CD14-positive monocyte (primary cell): ENCODE data around the gene ZFP36. TPM values are rescaled to one million over a fixed set of nuclear protein-coding genes. Genes with fewer than 3 reads are reported as not detected.
A peak's percentile ranks its signal among the peaks of the same experiment; 100 is the strongest.

Experiments
- DNase-seq, 3 donors: peaks; one replicate each; pipeline ENCODE4 v3.0.0-alpha.2; 2011 to 2022
- H2AFZ ChIP-seq: 2 replicates; pipeline ENCODE4 v1.6.0; 2012; ENCODE audit warnings: mild to moderate bottlenecking, low read depth, low read length, inconsistent platforms; ENCODE audit not compliant: insufficient read depth, poor library complexity, severe bottlenecking
- H3K27ac ChIP-seq, 2 donors: 1 replicate in 1 of 2; 2 replicates in 1 of 2; pipeline ENCODE4 v1.5.1; 2012 to 2013; ENCODE audit warnings: low read length in 2 of 2, control low read depth in 1 of 2, inconsistent platforms in 1 of 2, low read depth in 1 of 2, mild to moderate bottlenecking in 1 of 2
- H3K27me3 ChIP-seq, 2 donors: one replicate each; pipeline versions ENCODE4 v1.6.0 to v1.6.1; 2011 to 2013; ENCODE audit warnings: low read length in 2 of 2; ENCODE audit not compliant: control insufficient read depth in 2 of 2, insufficient read depth in 2 of 2
- H3K36me3 ChIP-seq, 2 donors: replicated peaks in 1 of 2; 1 replicate in 1 of 2; 2 replicates in 1 of 2; pipeline versions ENCODE4 v1.5.1 to v1.6.1; 2012 to 2013; ENCODE audit warnings: low read length in 2 of 2, control low read depth in 1 of 2, inconsistent platforms in 1 of 2, mild to moderate bottlenecking in 1 of 2; ENCODE audit not compliant: insufficient read depth in 2 of 2, control insufficient read depth in 1 of 2
- H3K4me1 ChIP-seq, 2 donors: 1 replicate in 1 of 2; 2 replicates in 1 of 2; pipeline versions ENCODE4 v1.5.1 to v1.6.1; 2012 to 2013; ENCODE audit warnings: low read length in 2 of 2, control low read depth in 1 of 2, inconsistent platforms in 1 of 2, mild to moderate bottlenecking in 1 of 2, moderate library complexity in 1 of 2; ENCODE audit not compliant: insufficient read depth in 2 of 2, control insufficient read depth in 1 of 2
- H3K4me2 ChIP-seq: replicated peaks from 2 replicates; pipeline ENCODE3; 2012; ENCODE audit warnings: low read length, moderate library complexity, mild to moderate bottlenecking; ENCODE audit not compliant: poor library complexity, severe bottlenecking; ENCODE audit errors: extremely low read depth
- H3K4me3 ChIP-seq, 3 experiments: fragments of 200-600 bp in 1 of 3; sonication (generic) in 1 of 3; replicated peaks in 1 of 3; 1 replicate in 2 of 3; 2 replicates in 1 of 3; pipeline ENCODE4 v1.5.1; 2011 to 2013; ENCODE audit warnings: low read length in 3 of 3, mild to moderate bottlenecking in 3 of 3, control low read depth in 2 of 3, low read depth in 2 of 3, inconsistent platforms in 1 of 3, moderate library complexity in 1 of 3
- H3K79me2 ChIP-seq: 2 replicates; pipeline ENCODE4 v1.6.0; 2012; ENCODE audit warnings: mild to moderate bottlenecking, control low read depth, inconsistent platforms, low read length, moderate library complexity; ENCODE audit not compliant: insufficient read depth
- H3K9ac ChIP-seq: 2 replicates; pipeline ENCODE4 v1.6.0; 2017; ENCODE audit warnings: low read length, mild to moderate bottlenecking; ENCODE audit not compliant: insufficient read depth, poor library complexity, severe bottlenecking
- H3K9me3 ChIP-seq, 2 donors: replicated peaks in 1 of 2; 1 replicate in 1 of 2; 2 replicates in 1 of 2; pipeline versions ENCODE4 v1.5.1 to v1.6.1; 2012 to 2013; ENCODE audit warnings: low read length in 2 of 2, control low read depth in 1 of 2; ENCODE audit not compliant: control insufficient read depth in 1 of 2, insufficient read depth in 1 of 2
- H4K20me1 ChIP-seq: 2 replicates; pipeline ENCODE4 v1.6.0; 2012; ENCODE audit warnings: mild to moderate bottlenecking, low read length, control low read depth, moderate library complexity; ENCODE audit not compliant: insufficient read depth
- H3K27ac Mint-ChIP-seq, 7 donors: one replicate each; pipeline ENCODE4 v1.8.0; 2020; ENCODE audit warnings: mild to moderate bottlenecking in 7 of 7, mixed read lengths in 7 of 7, moderate library complexity in 6 of 7, inconsistent platforms in 2 of 7
- H3K27me3 Mint-ChIP-seq, 3 donors: one replicate each; pipeline ENCODE4 v1.8.0; 2021 to 2022; ENCODE audit warnings: low read depth in 3 of 3, mild to moderate bottlenecking in 3 of 3, mixed read lengths in 3 of 3, moderate library complexity in 3 of 3, inconsistent platforms in 1 of 3
- H3K36me3 Mint-ChIP-seq, 2 donors: one replicate each; pipeline ENCODE4 v1.8.0; 2020; ENCODE audit warnings: mixed read lengths in 2 of 2, inconsistent platforms in 1 of 2, mild to moderate bottlenecking in 1 of 2
- H3K4me1 Mint-ChIP-seq: one replicate; pipeline ENCODE4 v1.8.0; 2020; ENCODE audit warnings: mild to moderate bottlenecking, mixed read lengths
- H3K4me3 Mint-ChIP-seq, 2 donors: one replicate each; pipeline ENCODE4 v1.8.0; 2020; ENCODE audit warnings: mild to moderate bottlenecking in 2 of 2, mixed read lengths in 2 of 2, moderate library complexity in 1 of 2
- H3K9me3 Mint-ChIP-seq, 7 donors: one replicate each; pipeline ENCODE4 v1.8.0; 2020 to 2022; ENCODE audit warnings: mixed read lengths in 7 of 7, mild to moderate bottlenecking in 6 of 7, moderate library complexity in 6 of 7, inconsistent platforms in 2 of 7
- WGBS: methylation state at CpG from one replicate; pipeline ENCODE4 v1.1.5; 2013; ENCODE audit warnings: missing lambda C conversion rate; ENCODE audit not compliant: insufficient coverage; 5-methylcytosine and 5-hydroxymethylcytosine counted together
- intact Hi-C, 2 donors: fragments of 100-400 bp; cut with micrococcal nuclease; formaldehyde crosslinking; loops; one replicate each; pipeline versions ENCODE4 v1.15.0 to v1.15.1; 2023
- polyA plus RNA-seq, 3 donors: library from polyadenylated mRNA; depleted of rRNA in 1 of 3; unstranded in 2 of 3; stranded (reverse) in 1 of 3; fragments of 300-500 nt in 2 of 3; fragments of >200 nt in 1 of 3; fragmentation: Illumina TruSeq in 2 of 3; gene quantifications; 1 replicate in 2 of 3; 2 replicates in 1 of 3; pipeline ENCODE4 v1.2.3, GENCODE V29; 2012 to 2021
- TF ChIP-seq, protein P1 (sequence below): fragments of 200-600 bp; IDR thresholded peaks from one replicate; pipeline ENCODE4 v1.8.0; 2022; ENCODE audit warnings: antibody characterized with exemption, mild to moderate bottlenecking

The ZFP36 gene
- polyA plus RNA-seq, 3 donors, result 473 to 2,084 (median 632) TPM

DNA sequence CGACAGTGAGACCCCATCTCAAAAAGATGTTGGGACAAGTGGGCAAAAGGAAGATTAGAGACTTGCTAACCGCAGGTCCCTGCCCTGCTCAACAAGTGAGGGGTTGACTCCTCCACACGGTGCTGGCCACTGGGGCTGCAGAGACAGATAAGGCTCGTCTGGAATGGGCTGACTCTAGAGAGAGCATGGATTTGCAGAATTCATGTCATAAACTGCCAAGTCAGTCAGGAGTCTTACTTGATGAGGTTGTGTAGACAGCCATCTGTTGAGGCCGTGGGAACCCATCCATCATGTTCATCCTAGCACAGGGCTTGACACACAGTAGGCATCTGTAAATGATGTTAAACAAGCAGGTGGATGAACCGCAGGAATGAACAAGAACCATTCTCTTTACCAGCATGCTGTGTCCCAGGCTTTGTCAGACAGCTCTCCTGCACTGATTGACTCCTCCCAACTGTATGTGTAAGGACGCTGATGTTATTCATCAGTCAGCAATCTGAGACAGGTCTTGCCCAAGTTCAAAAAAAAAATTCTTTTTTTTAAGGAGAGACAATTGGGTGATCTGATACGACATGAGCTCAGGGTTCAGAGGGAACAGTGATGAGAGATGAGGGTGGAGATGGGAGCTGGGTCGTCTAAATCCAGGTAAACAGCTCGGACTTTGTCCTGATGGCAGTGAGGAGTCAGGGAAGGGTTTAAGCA is 24.6 kb upstream of the ZFP36 start:
- Mint-ChIP-seq H3K36me3 (peaks cover 91 to 92% of the 10 kb centered on the region in 2 donors), H3K27ac (peak overlapping the region in 2 of 7 donors; percentile 22 to 40), H3K27me3 (peaks cover 0 to 1% (median 0%) of the 10 kb centered on the region in 3 donors), H3K9me3 (no peaks in the 10 kb centered on the region), H3K4me3 (no peak overlapping the region), H3K4me1 (peaks cover 2% of the 10 kb centered on the region)
- TF ChIP-seq, protein P1, sequence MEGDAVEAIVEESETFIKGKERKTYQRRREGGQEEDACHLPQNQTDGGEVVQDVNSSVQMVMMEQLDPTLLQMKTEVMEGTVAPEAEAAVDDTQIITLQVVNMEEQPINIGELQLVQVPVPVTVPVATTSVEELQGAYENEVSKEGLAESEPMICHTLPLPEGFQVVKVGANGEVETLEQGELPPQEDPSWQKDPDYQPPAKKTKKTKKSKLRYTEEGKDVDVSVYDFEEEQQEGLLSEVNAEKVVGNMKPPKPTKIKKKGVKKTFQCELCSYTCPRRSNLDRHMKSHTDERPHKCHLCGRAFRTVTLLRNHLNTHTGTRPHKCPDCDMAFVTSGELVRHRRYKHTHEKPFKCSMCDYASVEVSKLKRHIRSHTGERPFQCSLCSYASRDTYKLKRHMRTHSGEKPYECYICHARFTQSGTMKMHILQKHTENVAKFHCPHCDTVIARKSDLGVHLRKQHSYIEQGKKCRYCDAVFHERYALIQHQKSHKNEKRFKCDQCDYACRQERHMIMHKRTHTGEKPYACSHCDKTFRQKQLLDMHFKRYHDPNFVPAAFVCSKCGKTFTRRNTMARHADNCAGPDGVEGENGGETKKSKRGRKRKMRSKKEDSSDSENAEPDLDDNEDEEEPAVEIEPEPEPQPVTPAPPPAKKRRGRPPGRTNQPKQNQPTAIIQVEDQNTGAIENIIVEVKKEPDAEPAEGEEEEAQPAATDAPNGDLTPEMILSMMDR, result no peak
- Histone ChIP-seq H3K9me3 (no peaks in the 10 kb centered on the region), H3K27me3 (no peaks in the 10 kb centered on the region), H3K9ac (no peak overlapping the region), H3K4me1 (no peaks in the 10 kb centered on the region), H2AFZ (no peak overlapping the region), H3K4me3 (no peak overlapping the region), H4K20me1 (peaks cover 6% of the 10 kb centered on the region), H3K4me2 (no peak overlapping the region), H3K79me2 (no peaks in the 10 kb centered on the region), H3K27ac (no peak overlapping the region), H3K36me3 (peaks cover 89 to 100% of the 10 kb centered on the region in 2 donors)
- no peak for DNase-seq
- WGBS, result 100% methylated on average over 7 of the region's 10 CpGs
- intact Hi-C loops, result loop anchor here in 1 of 2 donors (5.0 kb wide), 1 partner anchor 35 kb away; no protein-coding TSS in a partner anchor

DNA sequence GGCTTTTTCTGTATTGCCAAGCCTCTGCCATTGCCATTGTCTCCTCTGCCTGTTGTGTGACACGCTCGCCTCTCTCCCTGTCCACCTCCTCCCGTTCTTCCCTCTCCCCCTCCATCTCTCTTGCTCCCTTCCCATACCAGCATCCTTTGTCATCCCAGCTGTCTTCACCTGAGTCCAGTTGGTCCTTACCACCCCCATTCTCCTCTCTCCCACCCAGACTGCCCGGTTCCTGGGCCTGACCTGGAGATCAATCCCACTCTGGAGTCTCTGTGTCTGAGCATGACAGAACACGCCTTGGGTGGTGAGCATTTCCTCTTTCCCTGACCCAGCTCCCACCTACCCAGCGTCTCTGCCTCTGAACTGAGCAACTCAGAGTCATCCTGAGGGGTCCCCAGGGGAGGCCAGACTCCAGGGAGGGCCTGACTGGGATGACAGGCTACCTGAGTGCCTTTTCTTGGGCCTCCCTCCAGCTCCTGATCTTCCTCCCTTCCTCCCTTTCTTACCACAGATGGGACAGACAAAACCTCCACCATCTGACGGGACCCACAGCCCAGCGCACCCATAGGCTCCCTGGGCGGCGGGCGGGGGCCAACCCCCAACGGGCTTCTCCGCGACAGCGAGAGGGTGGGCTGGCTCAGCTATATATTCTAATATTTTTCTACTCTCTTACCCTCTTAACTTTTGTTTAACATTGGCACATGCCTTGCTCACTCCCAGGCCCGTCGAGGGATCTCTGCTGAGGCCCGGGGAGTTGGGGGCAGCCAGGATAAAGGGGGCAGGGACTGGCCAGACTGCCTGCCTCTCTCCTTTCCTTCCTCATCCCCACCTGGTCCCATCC is 23.4 kb upstream of the ZFP36 start:
- no peaks in the 10 kb centered on the region for H3K4me1 ChIP-seq
- no peak for DNase-seq
- Mint-ChIP-seq H3K9me3 (no peaks in the 10 kb centered on the region), H3K4me3 (no peak overlapping the region), H3K36me3 (peaks cover 84 to 91% of the 10 kb centered on the region in 2 donors), H3K27me3 (peaks cover 0 to 1% (median 0%) of the 10 kb centered on the region in 3 donors), H3K27ac (peak overlapping the region; percentile 1 to 72 (median 50)), H3K4me1 (peaks cover 2% of the 10 kb centered on the region)
- no peak overlapping the region for H2AFZ ChIP-seq
- no peaks in the 10 kb centered on the region for H3K27me3 ChIP-seq
- WGBS, result 94% methylated on average over 18 of the region's 18 CpGs
- TF ChIP-seq, protein P1, result no peak
- no peaks in the 10 kb centered on the region for H3K9me3 ChIP-seq
- H3K9ac ChIP-seq, result no peak overlapping the region
- H3K4me2 ChIP-seq, result no peak overlapping the region
- H4K20me1 ChIP-seq, result peaks cover 6% of the 10 kb centered on the region
- peak overlapping the region in 1 of 2 donors; percentile 5 for H3K27ac ChIP-seq
- intact Hi-C loops, result loop anchor here in 1 of 2 donors (5.0 kb wide), 1 partner anchor 36 kb away; no protein-coding TSS in a partner anchor
- H3K36me3 ChIP-seq, result peaks cover 86 to 100% of the 10 kb centered on the region in 2 donors
- no peaks in the 10 kb centered on the region for H3K79me2 ChIP-seq
- H3K4me3 ChIP-seq, result no peak overlapping the region
